Measurements from ENCODE around the gene BCAS3.

BCAS3 gene

GRCh38 chr17:61280851-61281250 is 603.2 kb downstream of the BCAS3 start:
- Histone ChIP-seq H3K4me1 (ENCODE audit: control insufficient read depth, insufficient read depth, low read length) (no peaks in the 10 kb centered on the region), H3K9ac (ENCODE audit: low read length) (no peak overlapping the region), H3K4me3 (ENCODE audit: low read length) (no peak overlapping the region), H3K27me3 (ENCODE audit: control insufficient read depth, insufficient read depth, low read length) (no peaks in the 10 kb centered on the region), H3K9me3 (ENCODE audit: control insufficient read depth, low read length) (no peaks in the 10 kb centered on the region), H3K36me3 (ENCODE audit: control insufficient read depth, insufficient read depth, low read length) (no peaks in the 10 kb centered on the region)

- H3K9ac ChIP-seq (ENCODE audit: low read length): no peak overlapping the region
- H3K36me3 ChIP-seq (ENCODE audit: control insufficient read depth, insufficient read depth, low read length): no peaks in the 10 kb centered on the region
- no peaks in the 10 kb centered on the region for H3K4me1 ChIP-seq (ENCODE audit: control insufficient read depth, insufficient read depth, low read length)
- H3K4me3 ChIP-seq (ENCODE audit: low read length): no peak overlapping the region
- H3K27me3 ChIP-seq (ENCODE audit: control insufficient read depth, insufficient read depth, low read length): no peaks in the 10 kb centered on the region
- no peaks in the 10 kb centered on the region for H3K9me3 ChIP-seq (ENCODE audit: control insufficient read depth, low read length)
Observed at GRCh38 chr17:61282377-61282776, 604.7 kb downstream of the BCAS3 start.

- no peak overlapping the region for H3K9ac ChIP-seq (ENCODE audit: low read length)
- no peaks in the 10 kb centered on the region for H3K36me3 ChIP-seq (ENCODE audit: control insufficient read depth, insufficient read depth, low read length)
- no peaks in the 10 kb centered on the region for H3K27me3 ChIP-seq (ENCODE audit: control insufficient read depth, insufficient read depth, low read length)
- H3K9me3 ChIP-seq (ENCODE audit: control insufficient read depth, low read length): no peaks in the 10 kb centered on the region
- H3K4me1 ChIP-seq (ENCODE audit: control insufficient read depth, insufficient read depth, low read length): no peaks in the 10 kb centered on the region
- H3K4me3 ChIP-seq (ENCODE audit: low read length): no peak overlapping the region
Observed at GRCh38 chr17:61283043-61283442, 605.4 kb downstream of the BCAS3 start.

GRCh38 chr17:61284174-61284573 is 606.5 kb downstream of the BCAS3 start:
- Histone ChIP-seq H3K9me3 (ENCODE audit: control insufficient read depth, low read length) (no peaks in the 10 kb centered on the region), H3K36me3 (ENCODE audit: control insufficient read depth, insufficient read depth, low read length) (no peaks in the 10 kb centered on the region), H3K9ac (ENCODE audit: low read length) (no peak overlapping the region), H3K4me1 (ENCODE audit: control insufficient read depth, insufficient read depth, low read length) (no peaks in the 10 kb centered on the region), H3K27me3 (ENCODE audit: control insufficient read depth, insufficient read depth, low read length) (no peaks in the 10 kb centered on the region), H3K4me3 (ENCODE audit: low read length) (no peak overlapping the region)

- H3K4me3 ChIP-seq (ENCODE audit: low read length): no peak overlapping the region
- H3K4me1 ChIP-seq (ENCODE audit: control insufficient read depth, insufficient read depth, low read length): no peaks in the 10 kb centered on the region
- H3K36me3 ChIP-seq (ENCODE audit: control insufficient read depth, insufficient read depth, low read length): no peaks in the 10 kb centered on the region
- no peaks in the 10 kb centered on the region for H3K27me3 ChIP-seq (ENCODE audit: control insufficient read depth, insufficient read depth, low read length)
- no peaks in the 10 kb centered on the region for H3K9me3 ChIP-seq (ENCODE audit: control insufficient read depth, low read length)
- H3K9ac ChIP-seq (ENCODE audit: low read length): no peak overlapping the region
Observed at GRCh38 chr17:61284746-61285145, 607.1 kb downstream of the BCAS3 start.

- H3K9ac ChIP-seq (ENCODE audit: low read length): no peak overlapping the region
- H3K4me1 ChIP-seq (ENCODE audit: control insufficient read depth, insufficient read depth, low read length): no peaks in the 10 kb centered on the region
- H3K27me3 ChIP-seq (ENCODE audit: control insufficient read depth, insufficient read depth, low read length): no peaks in the 10 kb centered on the region
- no peaks in the 10 kb centered on the region for H3K36me3 ChIP-seq (ENCODE audit: control insufficient read depth, insufficient read depth, low read length)
- no peaks in the 10 kb centered on the region for H3K9me3 ChIP-seq (ENCODE audit: control insufficient read depth, low read length)
- H3K4me3 ChIP-seq (ENCODE audit: low read length): no peak overlapping the region
Observed at GRCh38 chr17:61285526-61286320, 608.1 kb downstream of the BCAS3 start.

- no peaks in the 10 kb centered on the region for H3K4me1 ChIP-seq (ENCODE audit: control insufficient read depth, insufficient read depth, low read length)
- no peak overlapping the region for H3K9ac ChIP-seq (ENCODE audit: low read length)
- no peaks in the 10 kb centered on the region for H3K27me3 ChIP-seq (ENCODE audit: control insufficient read depth, insufficient read depth, low read length)
- H3K4me3 ChIP-seq (ENCODE audit: low read length): no peak overlapping the region
- H3K9me3 ChIP-seq (ENCODE audit: control insufficient read depth, low read length): no peaks in the 10 kb centered on the region
- no peaks in the 10 kb centered on the region for H3K36me3 ChIP-seq (ENCODE audit: control insufficient read depth, insufficient read depth, low read length)
Observed at GRCh38 chr17:61286449-61286848, 608.8 kb downstream of the BCAS3 start.

GRCh38 chr17:61289408-61290385 is 612.0 kb downstream of the BCAS3 start:
- no peaks in the 10 kb centered on the region for H3K27me3 ChIP-seq (ENCODE audit: control insufficient read depth, insufficient read depth, low read length)
- no peaks in the 10 kb centered on the region for H3K4me1 ChIP-seq (ENCODE audit: control insufficient read depth, insufficient read depth, low read length)
- H3K36me3 ChIP-seq (ENCODE audit: control insufficient read depth, insufficient read depth, low read length): no peaks in the 10 kb centered on the region
- no peak overlapping the region for H3K4me3 ChIP-seq (ENCODE audit: low read length)
- H3K9ac ChIP-seq (ENCODE audit: low read length): no peak overlapping the region
- no peaks in the 10 kb centered on the region for H3K9me3 ChIP-seq (ENCODE audit: control insufficient read depth, low read length)

GRCh38 chr17:61291451-61292285 is 614.0 kb downstream of the BCAS3 start:
- Histone ChIP-seq H3K9me3 (ENCODE audit: control insufficient read depth, low read length) (no peaks in the 10 kb centered on the region), H3K4me1 (ENCODE audit: control insufficient read depth, insufficient read depth, low read length) (no peaks in the 10 kb centered on the region), H3K9ac (ENCODE audit: low read length) (no peak overlapping the region), H3K27me3 (ENCODE audit: control insufficient read depth, insufficient read depth, low read length) (no peaks in the 10 kb centered on the region), H3K4me3 (ENCODE audit: low read length) (no peak overlapping the region), H3K36me3 (ENCODE audit: control insufficient read depth, insufficient read depth, low read length) (no peaks in the 10 kb centered on the region)

GRCh38 chr17:61294286-61294685 is 616.6 kb downstream of the BCAS3 start:
- no peaks in the 10 kb centered on the region for H3K27me3 ChIP-seq (ENCODE audit: control insufficient read depth, insufficient read depth, low read length)
- no peaks in the 10 kb centered on the region for H3K9me3 ChIP-seq (ENCODE audit: control insufficient read depth, low read length)
- H3K4me1 ChIP-seq (ENCODE audit: control insufficient read depth, insufficient read depth, low read length): no peaks in the 10 kb centered on the region
- H3K4me3 ChIP-seq (ENCODE audit: low read length): no peak overlapping the region
- no peaks in the 10 kb centered on the region for H3K36me3 ChIP-seq (ENCODE audit: control insufficient read depth, insufficient read depth, low read length)
- no peak overlapping the region for H3K9ac ChIP-seq (ENCODE audit: low read length)

GRCh38 chr17:61294777-61295176 is 617.1 kb downstream of the BCAS3 start:
- Histone ChIP-seq H3K27me3 (ENCODE audit: control insufficient read depth, insufficient read depth, low read length) (no peaks in the 10 kb centered on the region), H3K36me3 (ENCODE audit: control insufficient read depth, insufficient read depth, low read length) (no peaks in the 10 kb centered on the region), H3K4me3 (ENCODE audit: low read length) (no peak overlapping the region)

More at GRCh38 chr17:61294777-61295176, 617.1 kb downstream of the BCAS3 start:
- H3K9ac ChIP-seq (ENCODE audit: low read length): no peak overlapping the region
- no peaks in the 10 kb centered on the region for H3K9me3 ChIP-seq (ENCODE audit: control insufficient read depth, low read length)
- no peaks in the 10 kb centered on the region for H3K4me1 ChIP-seq (ENCODE audit: control insufficient read depth, insufficient read depth, low read length)
